ENCODE data around the gene MPG.

MPG gene

GRCh38 chr16:100989-101388 is 23.0 kb downstream of the MPG start:
- no peak overlapping the region for H3K27ac ChIP-seq
- no peak for TF ChIP-seq ZFX (IDR thresholded peaks at IDR 0.05; ENCODE audit: borderline replicate concordance)
- TF ChIP-seq CTCF (IDR thresholded peaks at IDR 0.05) = no peak

GRCh38 chr16:101586-101985 is 23.6 kb downstream of the MPG start:
- H3K27ac ChIP-seq = no peak overlapping the region
- no peak for TF ChIP-seq CTCF (IDR thresholded peaks at IDR 0.05)
- no peak for TF ChIP-seq ZFX (IDR thresholded peaks at IDR 0.05; ENCODE audit: borderline replicate concordance)

- TF ChIP-seq ZFX (IDR thresholded peaks at IDR 0.05; ENCODE audit: borderline replicate concordance) = no peak
- TF ChIP-seq CTCF (IDR thresholded peaks at IDR 0.05) = no peak
- H3K27ac ChIP-seq = no peak overlapping the region
Measured at GRCh38 chr16:102060-102855, 24.2 kb downstream of the MPG start.

- no peak overlapping the region for H3K27ac ChIP-seq
- TF ChIP-seq ZFX (IDR thresholded peaks at IDR 0.05; ENCODE audit: borderline replicate concordance) (no peak), CTCF (IDR thresholded peaks at IDR 0.05) (no peak)
Measured at GRCh38 chr16:104355-104754, 26.3 kb downstream of the MPG start.

GRCh38 chr16:104928-105327 is 26.9 kb downstream of the MPG start:
- no peak for TF ChIP-seq CTCF (IDR thresholded peaks at IDR 0.05)
- H3K27ac ChIP-seq = no peak overlapping the region

- no peak for TF ChIP-seq CTCF (IDR thresholded peaks at IDR 0.05)
- TF ChIP-seq ZFX (IDR thresholded peaks at IDR 0.05; ENCODE audit: borderline replicate concordance) = no peak
- no peak overlapping the region for H3K27ac ChIP-seq
Measured at GRCh38 chr16:105521-105920, 27.5 kb downstream of the MPG start.

- H3K27ac ChIP-seq = no peak overlapping the region
- TF ChIP-seq ZFX (IDR thresholded peaks at IDR 0.05; ENCODE audit: borderline replicate concordance) = no peak
- peak; percentile 92 for TF ChIP-seq CTCF (IDR thresholded peaks at IDR 0.05)
Measured at GRCh38 chr16:106623-107324, 28.7 kb downstream of the MPG start.
